Measurements from ENCODE around the gene LARGE1.

GRCh38 chr22:33666961-33667619, 253.2 kb downstream of the LARGE1 start:
- no peak for TF ChIP-seq CTCF (IDR thresholded peaks at IDR 0.05)
- no peak for TF ChIP-seq POLR2A (IDR thresholded peaks at IDR 0.05)
